SKM-1 (cell line): Measurements from ENCODE around the gene GPC5.
"Not testable (repeated sequence)": the region's sequence is repeated elsewhere in the genome, so short reads cannot be mapped to it uniquely, and the experiment has no call there.

Experiments used
- DNase-seq: peaks from one replicate; lab custom pipeline; 2025; ENCODE audit not compliant: unreplicated experiment; lab: John Stamatoyannopoulos, UW

The GPC5 gene

DNA sequence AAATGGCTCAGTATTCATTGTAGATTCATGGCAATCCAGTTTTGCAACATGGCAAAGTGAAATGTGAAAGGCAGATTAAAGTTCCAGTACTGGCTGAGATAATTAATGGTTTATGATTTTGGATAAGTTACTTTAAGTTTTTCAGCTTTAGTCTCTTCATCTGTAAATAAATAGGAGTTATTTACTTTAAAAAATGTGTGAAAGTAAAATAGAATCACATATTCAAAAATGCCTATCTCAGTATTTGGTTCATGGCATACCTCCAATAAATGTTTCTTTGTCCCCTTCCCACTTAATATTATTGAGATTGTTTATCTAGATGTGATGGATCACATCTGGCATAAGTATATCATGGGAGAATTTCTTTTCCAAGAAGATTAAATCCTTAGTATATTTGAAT, 426.0 kb downstream of the GPC5 start:
- DNase-seq, result no peak

DNA sequence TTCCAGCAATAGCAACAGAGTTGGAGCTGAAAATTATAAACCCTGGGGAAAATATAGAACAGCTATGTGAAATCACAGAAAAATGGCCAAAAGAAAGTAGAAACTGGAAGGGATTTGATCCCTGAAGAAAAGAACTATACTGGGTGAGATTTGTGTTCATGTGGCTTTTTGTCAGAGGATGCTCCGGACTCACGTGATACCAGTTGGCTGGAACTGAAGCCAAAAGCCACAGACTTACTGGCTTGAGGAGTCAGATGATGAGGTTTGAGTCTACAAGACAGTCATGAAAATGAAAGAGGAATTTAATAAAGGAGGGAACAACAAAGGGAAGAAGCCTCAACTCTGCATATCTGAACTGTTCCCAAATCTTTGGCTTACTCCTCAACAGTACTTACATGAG, 427.1 kb downstream of the GPC5 start:
- no peak for DNase-seq

GRCh38 chr13:91836553-91836952, 438.1 kb downstream of the GPC5 start:
- no peak for DNase-seq

DNA sequence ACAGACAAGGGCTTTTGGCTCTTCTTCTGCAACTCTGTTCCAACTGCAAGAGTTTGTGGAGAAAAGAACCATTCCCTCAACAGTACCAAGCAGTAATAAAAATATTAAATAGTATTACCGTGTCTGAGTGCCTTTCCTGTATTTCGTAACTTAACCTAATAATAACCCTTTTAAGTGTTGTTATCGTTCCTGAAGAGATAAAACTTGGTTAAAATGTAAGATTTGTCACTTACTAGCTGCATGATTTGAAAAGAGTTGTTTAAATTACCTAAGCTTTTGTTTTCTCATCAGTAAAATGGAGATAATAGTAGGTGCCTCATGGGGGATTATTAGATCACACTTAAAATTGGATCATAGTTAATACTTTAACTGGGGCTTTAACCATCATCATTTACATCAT, 447.2 kb downstream of the GPC5 start:
- DNase-seq, result no peak

DNA sequence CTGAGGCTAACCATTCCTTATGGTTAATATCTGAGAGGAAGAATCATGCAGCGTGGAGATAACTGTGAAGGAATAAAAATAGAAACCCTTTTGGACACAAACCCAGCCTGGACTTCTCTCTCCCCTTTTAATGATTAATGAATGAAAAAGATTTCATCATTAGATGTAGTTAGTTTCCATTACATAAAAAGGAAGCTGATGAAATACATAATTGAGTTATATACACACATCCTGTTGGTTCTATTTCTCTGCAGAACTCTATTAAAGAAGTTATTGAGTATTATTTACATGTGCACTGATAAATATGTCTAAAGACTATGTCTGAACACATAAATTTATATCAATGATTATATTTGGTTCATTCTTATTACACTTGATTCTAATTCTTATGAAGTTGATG, 465.3 kb downstream of the GPC5 start:
- DNase-seq, result no peak

- DNase-seq, result no peak
Observed at GRCh38 chr13:91868351-91868750, 469.9 kb downstream of the GPC5 start.

- DNase-seq, result no peak
Observed at GRCh38 chr13:91878491-91878890, 480.1 kb downstream of the GPC5 start.

DNA sequence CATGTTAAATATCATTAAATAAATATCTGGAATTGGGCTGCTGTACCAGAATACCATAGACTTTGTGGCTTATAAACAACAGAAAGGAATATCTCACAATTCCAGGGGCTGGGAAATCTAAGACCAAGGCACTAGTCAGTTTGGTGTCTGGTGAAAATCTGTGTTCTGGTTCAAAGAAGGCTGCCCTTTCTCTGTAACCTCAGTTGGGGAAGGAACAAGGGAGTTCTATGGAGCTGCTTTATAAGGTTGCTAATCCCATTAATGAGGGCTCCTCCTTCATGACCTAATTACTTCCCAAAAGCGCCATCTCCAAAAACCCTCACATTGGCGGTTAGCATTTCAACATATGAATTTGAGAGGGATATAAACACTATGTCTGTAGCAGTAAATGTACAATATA, 480.9 kb downstream of the GPC5 start:
- no peak for DNase-seq

- no peak for DNase-seq
Observed at GRCh38 chr13:91882918-91883317, 484.5 kb downstream of the GPC5 start.

- DNase-seq, result no peak
Observed at GRCh38 chr13:91889641-91890040, 491.2 kb downstream of the GPC5 start.

GRCh38 chr13:91891141-91891540, 492.7 kb downstream of the GPC5 start:
- DNase-seq, result no peak

DNA sequence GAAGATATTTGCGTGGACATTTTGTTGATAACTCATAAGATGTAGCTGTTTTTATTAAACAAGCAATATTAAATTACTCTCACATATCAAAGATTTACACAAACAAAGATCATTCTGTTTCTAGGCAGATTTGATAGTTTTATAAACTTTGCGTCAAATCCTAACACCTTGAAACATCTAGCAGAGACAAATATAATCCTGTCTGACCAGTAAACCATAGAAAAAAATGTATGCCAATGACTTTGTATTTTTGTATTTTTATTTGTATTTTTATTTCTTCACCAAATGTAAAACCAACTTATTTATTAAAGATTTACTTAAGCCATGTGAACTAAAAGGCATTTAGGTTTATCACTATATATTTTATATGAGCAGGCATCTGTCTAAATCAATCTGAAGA, 494.6 kb downstream of the GPC5 start:
- no peak for DNase-seq

DNA sequence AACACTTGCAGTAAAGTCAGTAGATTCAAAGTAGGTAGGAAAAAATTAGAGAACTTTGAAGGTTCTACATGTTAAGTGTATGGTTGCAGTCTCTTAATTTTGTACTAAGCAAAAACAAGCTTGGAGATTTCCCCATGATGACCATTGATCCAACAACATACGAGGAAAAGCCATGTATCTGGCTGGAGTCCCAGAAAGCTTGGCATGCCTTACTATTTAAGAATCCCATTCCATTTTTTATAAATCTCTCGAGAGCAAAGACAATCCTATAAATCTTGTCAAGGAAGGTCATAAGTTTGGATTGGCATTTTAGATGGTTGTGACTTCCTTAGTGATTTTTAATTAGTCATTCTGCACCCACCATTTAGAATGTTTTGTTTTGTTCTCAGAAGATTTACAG, 495.9 kb downstream of the GPC5 start:
- DNase-seq, result no peak

GRCh38 chr13:91896547-91896946, 498.1 kb downstream of the GPC5 start:
- no peak for DNase-seq

DNA sequence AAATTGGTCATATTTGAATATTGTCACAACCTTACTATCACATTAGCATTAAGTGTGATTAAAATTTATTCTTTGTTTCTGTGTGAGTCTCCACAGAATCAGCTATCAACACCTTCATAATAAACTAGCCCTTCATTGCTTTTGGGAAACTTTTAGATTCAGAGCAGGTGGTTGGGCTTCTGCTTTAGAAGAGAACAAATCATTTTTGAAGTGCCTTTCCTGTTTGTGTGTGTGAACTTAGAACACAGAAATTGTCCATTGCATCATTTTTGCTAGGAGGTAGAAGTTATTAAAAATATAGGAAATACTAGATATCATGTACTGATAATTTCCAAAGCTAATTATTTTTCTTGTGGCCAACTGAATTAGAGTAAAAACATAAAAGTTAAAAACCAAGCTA, 500.6 kb downstream of the GPC5 start:
- not testable (repeated sequence) for DNase-seq

DNA sequence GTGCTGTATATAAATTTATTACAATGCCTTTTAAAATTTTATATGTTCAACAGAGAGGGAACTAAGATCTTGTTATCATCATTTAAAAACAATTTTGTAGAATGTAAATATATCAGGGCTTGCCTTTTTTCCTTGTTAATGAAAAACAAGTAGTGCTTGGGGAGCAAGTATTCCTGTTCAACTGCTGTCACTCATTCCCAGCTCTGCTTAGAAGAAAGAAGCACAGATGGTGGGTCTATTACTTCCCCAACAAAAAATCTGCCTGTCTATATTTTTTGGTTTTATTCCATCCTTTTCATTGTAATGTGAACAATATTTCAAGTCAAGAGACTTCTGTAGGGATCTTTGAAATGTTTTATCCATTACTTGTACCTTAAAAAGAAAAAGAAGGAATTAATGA, 503.9 kb downstream of the GPC5 start:
- no peak for DNase-seq

DNA sequence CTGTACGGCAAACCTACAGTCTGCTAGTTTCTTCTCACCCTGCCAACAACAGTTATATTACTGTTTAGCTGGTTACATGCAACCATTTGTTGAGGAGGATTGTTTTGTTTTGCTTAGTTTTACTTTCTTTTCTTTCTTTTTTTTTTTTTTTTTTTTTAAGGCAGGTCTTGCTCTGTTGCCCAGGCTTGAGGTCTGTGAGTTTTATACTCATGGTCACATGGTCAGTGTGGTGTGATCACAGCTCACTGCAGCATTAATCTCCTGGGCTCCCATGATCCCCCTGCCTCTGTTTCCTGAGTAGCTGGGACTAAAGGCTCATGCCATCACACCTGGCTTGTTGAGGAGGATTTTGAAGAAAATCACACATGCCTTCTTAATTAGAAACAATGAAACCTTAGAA, 505.6 kb downstream of the GPC5 start:
- no peak for DNase-seq

- peak; percentile 24 for DNase-seq
Observed at GRCh38 chr13:91904597-91904996, 506.2 kb downstream of the GPC5 start.

GRCh38 chr13:91907398-91907797, 509.0 kb downstream of the GPC5 start:
- no peak for DNase-seq

GRCh38 chr13:91909617-91910016, 511.2 kb downstream of the GPC5 start:
- DNase-seq, result no peak

- DNase-seq, result no peak
Observed at GRCh38 chr13:91922969-91923592, 524.7 kb downstream of the GPC5 start.

GRCh38 chr13:91930687-91931086, 532.3 kb downstream of the GPC5 start:
- no peak for DNase-seq

- no peak for DNase-seq
Observed at GRCh38 chr13:91934354-91934753, 535.9 kb downstream of the GPC5 start.
